ENCODE measurements around the gene R3HDM2.
A peak's percentile ranks its signal among the peaks of the same experiment; 100 is the strongest.

Gene R3HDM2

GRCh38 chr12:57216014-57216911 lies 214.6 kb downstream of the R3HDM2 start, which contains the start of gene NXPH4:
Gene NXPH4, plus strand, starts transcription at chr12:57216794. Its CDS starts 176 bp downstream, at chr12:57216970.
- DNase-seq (ENCODE audit: low spot score): peak; percentile 88

GRCh38 chr12:57215668-57216013 lies 215.2 kb downstream of the R3HDM2 start:
- no peak for DNase-seq (ENCODE audit: low spot score)

GRCh38 chr12:57215065-57215464 lies 215.8 kb downstream of the R3HDM2 start:
- DNase-seq (ENCODE audit: low spot score): no peak

- peak; percentile 94 for DNase-seq (ENCODE audit: low spot score)
These were observed 216.5 kb downstream of the R3HDM2 start for GRCh38 chr12:57214398-57214781.

- DNase-seq (ENCODE audit: low spot score): no peak
These were observed 217.0 kb downstream of the R3HDM2 start for GRCh38 chr12:57213763-57214397.

GRCh38 chr12:57213058-57213715 lies 217.7 kb downstream of the R3HDM2 start:
- peak; percentile 97 for DNase-seq (ENCODE audit: low spot score)

- DNase-seq (ENCODE audit: low spot score): no peak
These were observed 218.2 kb downstream of the R3HDM2 start for GRCh38 chr12:57212701-57213057.

GRCh38 chr12:57211791-57212700 lies 218.8 kb downstream of the R3HDM2 start:
- no peak for DNase-seq (ENCODE audit: low spot score)

GRCh38 chr12:57210926-57211692 lies 219.7 kb downstream of the R3HDM2 start:
- no peak for DNase-seq (ENCODE audit: low spot score)

- DNase-seq (ENCODE audit: low spot score): no peak
These were observed 220.4 kb downstream of the R3HDM2 start for GRCh38 chr12:57210461-57210860.

- no peak for DNase-seq (ENCODE audit: low spot score)
These were observed 220.9 kb downstream of the R3HDM2 start for GRCh38 chr12:57209916-57210315.

- no peak for DNase-seq (ENCODE audit: low spot score)
These were observed 222.1 kb downstream of the R3HDM2 start for GRCh38 chr12:57208631-57209282.

- DNase-seq (ENCODE audit: low spot score): no peak
These were observed 222.9 kb downstream of the R3HDM2 start for GRCh38 chr12:57207731-57208630.

- DNase-seq (ENCODE audit: low spot score): no peak
These were observed 224.9 kb downstream of the R3HDM2 start for GRCh38 chr12:57205931-57206330.

GRCh38 chr12:57205186-57205585 lies 225.7 kb downstream of the R3HDM2 start:
- no peak for DNase-seq (ENCODE audit: low spot score)

- DNase-seq (ENCODE audit: low spot score): no peak
These were observed 226.4 kb downstream of the R3HDM2 start for GRCh38 chr12:57204454-57204853.

GRCh38 chr12:57203791-57204190 lies 227.1 kb downstream of the R3HDM2 start:
- no peak for DNase-seq (ENCODE audit: low spot score)

Data from HuH-7.5 (cell line).